ENCODE measurements around the gene KCTD1. TPM values are rescaled to one million over a fixed set of nuclear protein-coding genes. Genes with fewer than 3 reads are reported as not detected.

KCTD1 gene
- total RNA-seq, 1 donor from 2014 or later, result 18.8 TPM

DNA sequence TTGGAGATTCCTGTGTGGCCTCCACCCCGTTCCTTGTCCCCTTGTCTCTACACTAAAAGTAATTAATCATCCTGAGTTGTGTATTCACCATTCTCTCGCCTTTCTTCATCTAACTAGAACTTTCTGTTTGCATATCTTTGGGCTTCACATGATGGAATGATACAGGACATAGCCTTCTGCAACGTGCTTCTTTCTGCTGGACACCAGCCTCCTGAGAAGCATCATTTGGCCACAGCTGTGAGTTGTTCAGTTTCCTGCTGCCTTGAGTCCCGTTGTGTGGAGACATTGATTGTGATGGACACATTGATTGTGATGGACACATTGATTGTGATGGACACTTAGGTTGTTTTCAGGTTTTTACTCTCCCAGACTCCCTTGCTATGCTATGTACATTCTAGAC lies 139.3 kb downstream of the KCTD1 start:
- no peaks in the 10 kb centered on the region for H3K4me1 Mint-ChIP-seq (ENCODE audit: low read depth, unreplicated experiment)
- TF ChIP-seq, protein P1, sequence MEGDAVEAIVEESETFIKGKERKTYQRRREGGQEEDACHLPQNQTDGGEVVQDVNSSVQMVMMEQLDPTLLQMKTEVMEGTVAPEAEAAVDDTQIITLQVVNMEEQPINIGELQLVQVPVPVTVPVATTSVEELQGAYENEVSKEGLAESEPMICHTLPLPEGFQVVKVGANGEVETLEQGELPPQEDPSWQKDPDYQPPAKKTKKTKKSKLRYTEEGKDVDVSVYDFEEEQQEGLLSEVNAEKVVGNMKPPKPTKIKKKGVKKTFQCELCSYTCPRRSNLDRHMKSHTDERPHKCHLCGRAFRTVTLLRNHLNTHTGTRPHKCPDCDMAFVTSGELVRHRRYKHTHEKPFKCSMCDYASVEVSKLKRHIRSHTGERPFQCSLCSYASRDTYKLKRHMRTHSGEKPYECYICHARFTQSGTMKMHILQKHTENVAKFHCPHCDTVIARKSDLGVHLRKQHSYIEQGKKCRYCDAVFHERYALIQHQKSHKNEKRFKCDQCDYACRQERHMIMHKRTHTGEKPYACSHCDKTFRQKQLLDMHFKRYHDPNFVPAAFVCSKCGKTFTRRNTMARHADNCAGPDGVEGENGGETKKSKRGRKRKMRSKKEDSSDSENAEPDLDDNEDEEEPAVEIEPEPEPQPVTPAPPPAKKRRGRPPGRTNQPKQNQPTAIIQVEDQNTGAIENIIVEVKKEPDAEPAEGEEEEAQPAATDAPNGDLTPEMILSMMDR (IDR thresholded peaks at IDR 0.05; ENCODE audit: partially characterized antibody, unreplicated experiment), result no peak
- no peak overlapping the region for H3K4me3 Mint-ChIP-seq (ENCODE audit: unreplicated experiment)
- H3K27ac Mint-ChIP-seq (ENCODE audit: unreplicated experiment), result no peak overlapping the region
- H3K36me3 Mint-ChIP-seq (ENCODE audit: unreplicated experiment), result no peaks in the 10 kb centered on the region
- H3K9me3 Mint-ChIP-seq (ENCODE audit: unreplicated experiment), result no peaks in the 10 kb centered on the region
- peaks cover 4% of the 10 kb centered on the region for H3K27me3 Mint-ChIP-seq (ENCODE audit: unreplicated experiment)
- DNase-seq, result no peak

DNA sequence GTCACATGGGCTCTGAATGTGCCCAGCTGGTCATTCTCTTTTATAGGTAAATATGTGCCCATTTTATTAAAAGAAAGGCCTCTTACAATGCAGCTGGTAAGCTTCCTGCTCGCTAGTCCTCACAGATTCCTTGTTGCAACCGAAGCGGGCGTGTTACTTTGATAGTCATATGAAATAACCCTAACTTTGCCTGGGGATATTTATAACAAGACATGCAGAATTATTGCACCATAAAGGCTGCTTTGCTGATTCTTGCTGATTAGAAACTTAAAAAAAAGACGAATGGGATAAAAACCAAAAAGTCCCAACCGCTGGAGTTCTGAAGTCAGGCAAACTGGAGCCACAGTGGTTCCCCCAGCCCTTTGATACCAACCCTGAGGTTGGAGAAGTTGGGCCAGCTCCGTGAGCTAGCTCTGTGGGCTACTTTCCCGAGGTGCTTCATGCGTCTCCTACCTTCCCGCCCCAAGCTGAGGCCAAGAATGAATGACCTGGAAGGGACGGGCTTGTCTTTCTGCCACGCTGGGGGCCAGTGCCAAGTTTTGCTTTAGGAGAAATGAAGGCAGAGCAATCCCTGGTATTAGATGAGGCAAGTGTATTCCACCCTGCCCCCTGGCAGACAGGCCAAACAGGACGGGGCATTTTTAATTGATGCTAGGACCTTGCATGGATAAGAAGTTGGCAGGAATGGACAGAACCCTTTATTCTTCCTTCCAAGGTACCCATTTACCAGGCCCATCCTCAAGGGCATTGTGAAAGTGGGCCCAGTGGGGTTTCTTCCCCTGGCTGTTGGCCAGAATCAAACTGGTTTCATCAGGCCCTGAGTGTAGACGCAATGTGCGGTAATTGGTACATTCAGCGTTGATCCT lies 140.4 kb downstream of the KCTD1 start:
- Mint-ChIP-seq H3K27ac (ENCODE audit: unreplicated experiment) (no peak overlapping the region), H3K27me3 (ENCODE audit: unreplicated experiment) (peaks cover 4% of the 10 kb centered on the region), H3K4me1 (ENCODE audit: low read depth, unreplicated experiment) (no peaks in the 10 kb centered on the region), H3K36me3 (ENCODE audit: unreplicated experiment) (no peaks in the 10 kb centered on the region), H3K9me3 (ENCODE audit: unreplicated experiment) (no peaks in the 10 kb centered on the region), H3K4me3 (ENCODE audit: unreplicated experiment) (no peak overlapping the region)
- DNase-seq, result no peak
- TF ChIP-seq, protein P1 (IDR thresholded peaks at IDR 0.05; ENCODE audit: partially characterized antibody, unreplicated experiment), result no peak

DNA sequence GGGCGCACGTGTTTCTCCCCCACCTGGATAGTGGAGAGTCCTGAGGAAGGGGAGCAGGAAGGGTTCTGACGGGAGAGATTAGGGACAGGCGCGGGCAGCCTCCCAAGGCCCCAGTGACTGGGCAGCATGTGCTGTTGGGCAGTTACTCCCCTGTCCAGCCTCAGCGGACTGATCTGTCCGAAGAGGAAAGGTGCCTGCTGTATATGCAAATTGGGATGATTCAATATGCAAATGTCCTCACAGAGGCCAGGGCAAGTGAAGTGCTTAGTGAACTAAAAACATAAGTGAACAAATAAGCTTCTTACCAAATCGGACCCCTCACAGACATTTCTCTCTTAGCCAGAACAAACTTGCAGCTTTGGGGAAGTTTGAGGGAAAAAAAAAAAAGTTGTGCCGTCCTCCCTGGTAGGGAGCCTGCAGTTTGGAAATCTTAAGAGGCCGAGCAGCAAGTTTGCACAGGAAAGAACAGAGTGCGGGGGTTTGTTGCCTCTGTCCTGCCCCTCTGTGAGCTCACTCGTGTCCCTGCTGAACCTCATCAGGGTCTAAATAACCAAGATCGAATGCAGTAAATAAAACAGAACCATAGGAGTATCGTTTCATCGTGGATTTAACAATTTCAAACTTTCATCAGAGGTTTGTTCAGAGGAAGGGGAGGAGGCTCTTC lies 141.4 kb downstream of the KCTD1 start:
- H3K9me3 Mint-ChIP-seq (ENCODE audit: unreplicated experiment), result no peaks in the 10 kb centered on the region
- TF ChIP-seq, protein P1 (IDR thresholded peaks at IDR 0.05; ENCODE audit: partially characterized antibody, unreplicated experiment), result no peak
- H3K36me3 Mint-ChIP-seq (ENCODE audit: unreplicated experiment), result no peaks in the 10 kb centered on the region
- H3K4me1 Mint-ChIP-seq (ENCODE audit: low read depth, unreplicated experiment), result no peaks in the 10 kb centered on the region
- peaks cover 4% of the 10 kb centered on the region for H3K27me3 Mint-ChIP-seq (ENCODE audit: unreplicated experiment)
- H3K4me3 Mint-ChIP-seq (ENCODE audit: unreplicated experiment), result no peak overlapping the region
- H3K27ac Mint-ChIP-seq (ENCODE audit: unreplicated experiment), result no peak overlapping the region
- no peak for DNase-seq

DNA sequence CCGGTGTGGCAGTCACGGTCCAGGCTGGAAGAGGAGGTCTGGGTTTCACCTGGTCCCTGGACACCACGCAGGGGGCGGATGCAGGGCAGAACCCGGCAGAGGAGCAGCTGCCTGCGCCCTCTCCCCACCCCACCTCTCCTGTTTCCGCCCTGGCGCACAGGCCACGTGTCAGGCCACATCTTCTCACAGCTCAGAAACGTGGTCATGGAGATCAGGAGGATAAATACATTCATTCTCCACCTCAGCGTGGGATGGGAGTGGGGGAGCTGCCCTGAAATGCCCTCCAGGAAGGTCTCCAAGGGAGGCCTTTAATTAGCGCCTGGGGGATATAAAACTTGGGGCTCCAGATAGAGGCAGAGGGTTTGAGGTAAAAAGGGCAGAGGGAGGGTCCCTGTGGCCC lies 142.0 kb downstream of the KCTD1 start:
- peaks cover 4% of the 10 kb centered on the region for H3K27me3 Mint-ChIP-seq (ENCODE audit: unreplicated experiment)
- no peak overlapping the region for H3K27ac Mint-ChIP-seq (ENCODE audit: unreplicated experiment)
- TF ChIP-seq, protein P1 (IDR thresholded peaks at IDR 0.05; ENCODE audit: partially characterized antibody, unreplicated experiment), result no peak
- no peaks in the 10 kb centered on the region for H3K9me3 Mint-ChIP-seq (ENCODE audit: unreplicated experiment)
- H3K4me1 Mint-ChIP-seq (ENCODE audit: low read depth, unreplicated experiment), result no peaks in the 10 kb centered on the region
- H3K36me3 Mint-ChIP-seq (ENCODE audit: unreplicated experiment), result no peaks in the 10 kb centered on the region
- no peak for DNase-seq
- H3K4me3 Mint-ChIP-seq (ENCODE audit: unreplicated experiment), result no peak overlapping the region

All from glutamatergic neuron (in vitro differentiated cells).